BE2C (cell line): Measurements from ENCODE around the gene ABHD12B.

Experiments
- DNase-seq: peaks from one replicate; pipeline ENCODE4 v3.0.0-alpha.2; 2020
- H3K27me3 ChIP-seq: fragments of 250-450 bp; sonication (Bioruptor Pico); 2 replicates; pipeline ENCODE4 v1.5.1; 2020; ENCODE audit warnings: mild to moderate bottlenecking
- H3K36me3 ChIP-seq: fragments of 250-450 bp; sonication (Bioruptor Pico); 2 replicates; pipeline ENCODE4 v1.5.1; 2020; ENCODE audit warnings: mild to moderate bottlenecking
- H3K4me1 ChIP-seq: fragments of 250-450 bp; sonication (Bioruptor Pico); 2 replicates; pipeline ENCODE4 v1.5.1; 2020
- H3K4me3 ChIP-seq: 2 replicates; pipeline ENCODE4 v1.5.1; 2011; ENCODE audit warnings: low read depth, low read length
- H3K9me3 ChIP-seq: fragments of 250-450 bp; sonication (Bioruptor Pico); 2 replicates; pipeline ENCODE4 v1.5.1; 2020
- TF ChIP-seq, protein P1 (sequence below): IDR thresholded peaks from 2 replicates; pipeline ENCODE4 v1.5.1; 2012; ENCODE audit warnings: mild to moderate bottlenecking, low read depth, low read length

The ABHD12B gene

DNA sequence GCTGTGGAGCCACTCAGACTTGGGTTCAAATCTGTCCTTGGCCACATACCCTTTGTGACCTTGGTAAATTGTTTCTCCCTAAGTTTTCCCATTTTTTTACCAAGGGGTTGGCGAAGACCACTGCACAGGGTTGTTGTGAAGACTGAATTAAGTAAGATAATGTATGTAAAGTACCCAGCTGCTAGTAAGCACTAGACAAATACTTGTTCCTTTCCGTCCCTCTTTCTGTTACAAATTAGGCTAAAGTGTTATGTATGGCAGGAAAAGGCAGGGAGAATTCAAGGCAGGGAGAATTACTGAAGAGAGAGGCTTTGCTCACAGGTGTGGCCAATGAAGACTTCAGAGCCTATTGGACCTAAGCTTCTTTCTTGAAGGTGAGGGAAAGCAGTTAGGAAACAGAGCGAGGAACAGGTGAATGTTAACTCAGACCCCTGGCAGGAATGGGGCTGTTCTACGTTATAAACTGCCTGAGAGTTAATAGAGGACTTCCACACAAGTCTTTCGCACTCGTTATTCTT is 25.9 kb downstream of the ABHD12B start:
- Histone ChIP-seq H3K27me3 (no peaks in the 10 kb centered on the region), H3K4me1 (no peaks in the 10 kb centered on the region), H3K36me3 (no peaks in the 10 kb centered on the region), H3K9me3 (no peaks in the 10 kb centered on the region), H3K4me3 (no peak overlapping the region)
- DNase-seq: no peak
- TF ChIP-seq, protein P1, sequence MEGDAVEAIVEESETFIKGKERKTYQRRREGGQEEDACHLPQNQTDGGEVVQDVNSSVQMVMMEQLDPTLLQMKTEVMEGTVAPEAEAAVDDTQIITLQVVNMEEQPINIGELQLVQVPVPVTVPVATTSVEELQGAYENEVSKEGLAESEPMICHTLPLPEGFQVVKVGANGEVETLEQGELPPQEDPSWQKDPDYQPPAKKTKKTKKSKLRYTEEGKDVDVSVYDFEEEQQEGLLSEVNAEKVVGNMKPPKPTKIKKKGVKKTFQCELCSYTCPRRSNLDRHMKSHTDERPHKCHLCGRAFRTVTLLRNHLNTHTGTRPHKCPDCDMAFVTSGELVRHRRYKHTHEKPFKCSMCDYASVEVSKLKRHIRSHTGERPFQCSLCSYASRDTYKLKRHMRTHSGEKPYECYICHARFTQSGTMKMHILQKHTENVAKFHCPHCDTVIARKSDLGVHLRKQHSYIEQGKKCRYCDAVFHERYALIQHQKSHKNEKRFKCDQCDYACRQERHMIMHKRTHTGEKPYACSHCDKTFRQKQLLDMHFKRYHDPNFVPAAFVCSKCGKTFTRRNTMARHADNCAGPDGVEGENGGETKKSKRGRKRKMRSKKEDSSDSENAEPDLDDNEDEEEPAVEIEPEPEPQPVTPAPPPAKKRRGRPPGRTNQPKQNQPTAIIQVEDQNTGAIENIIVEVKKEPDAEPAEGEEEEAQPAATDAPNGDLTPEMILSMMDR: no peak

DNA sequence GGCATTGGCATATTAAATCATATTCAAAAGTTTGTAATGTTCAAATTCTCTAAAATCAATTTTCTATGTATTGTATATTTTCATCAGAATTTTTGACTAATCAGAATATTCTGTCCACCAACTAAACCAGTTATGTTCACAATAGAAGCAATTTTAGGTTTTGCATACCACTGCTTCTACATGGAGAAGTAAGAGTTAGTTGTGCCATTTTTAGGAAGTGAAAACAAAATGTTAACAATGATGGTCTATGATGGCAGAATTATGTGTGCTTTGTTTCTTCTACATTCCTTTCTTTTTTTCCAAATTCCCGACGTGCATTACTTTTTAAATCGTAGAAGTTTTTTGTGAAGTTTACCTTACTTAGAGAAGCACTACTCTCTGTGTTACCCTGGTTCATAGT is 29.5 kb downstream of the ABHD12B start:
- no peaks in the 10 kb centered on the region for H3K27me3 ChIP-seq
- H3K4me3 ChIP-seq: no peak overlapping the region
- H3K9me3 ChIP-seq: no peaks in the 10 kb centered on the region
- H3K36me3 ChIP-seq: no peaks in the 10 kb centered on the region
- peaks cover 2% of the 10 kb centered on the region for H3K4me1 ChIP-seq
- DNase-seq: no peak
- TF ChIP-seq, protein P1: no peak

DNA sequence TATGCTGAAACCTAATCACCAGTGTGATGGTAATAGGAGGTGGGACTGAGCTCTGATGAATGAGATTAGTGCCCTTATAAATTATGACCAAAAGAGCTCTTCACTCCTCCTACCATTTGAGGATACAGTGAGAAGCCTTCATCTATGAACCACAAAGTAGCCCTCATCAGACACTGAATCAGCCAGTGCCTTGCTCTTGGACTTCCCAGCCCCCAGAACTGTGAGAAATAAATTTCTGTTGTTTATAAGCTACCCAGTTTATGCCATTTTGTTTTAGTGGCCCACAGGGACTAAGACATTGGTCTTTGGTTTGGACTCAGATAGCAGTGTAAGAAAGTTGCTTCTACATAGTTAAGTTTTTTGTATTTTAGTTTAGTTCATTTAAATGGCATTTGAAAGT is 32.9 kb downstream of the ABHD12B start:
- Histone ChIP-seq H3K4me3 (no peak overlapping the region), H3K36me3 (no peaks in the 10 kb centered on the region), H3K4me1 (peaks cover 11% of the 10 kb centered on the region), H3K27me3 (peaks cover 4% of the 10 kb centered on the region; the same call in 1 of the 2 replicates), H3K9me3 (no peaks in the 10 kb centered on the region)
- TF ChIP-seq, protein P1: no peak
- DNase-seq: no peak

DNA sequence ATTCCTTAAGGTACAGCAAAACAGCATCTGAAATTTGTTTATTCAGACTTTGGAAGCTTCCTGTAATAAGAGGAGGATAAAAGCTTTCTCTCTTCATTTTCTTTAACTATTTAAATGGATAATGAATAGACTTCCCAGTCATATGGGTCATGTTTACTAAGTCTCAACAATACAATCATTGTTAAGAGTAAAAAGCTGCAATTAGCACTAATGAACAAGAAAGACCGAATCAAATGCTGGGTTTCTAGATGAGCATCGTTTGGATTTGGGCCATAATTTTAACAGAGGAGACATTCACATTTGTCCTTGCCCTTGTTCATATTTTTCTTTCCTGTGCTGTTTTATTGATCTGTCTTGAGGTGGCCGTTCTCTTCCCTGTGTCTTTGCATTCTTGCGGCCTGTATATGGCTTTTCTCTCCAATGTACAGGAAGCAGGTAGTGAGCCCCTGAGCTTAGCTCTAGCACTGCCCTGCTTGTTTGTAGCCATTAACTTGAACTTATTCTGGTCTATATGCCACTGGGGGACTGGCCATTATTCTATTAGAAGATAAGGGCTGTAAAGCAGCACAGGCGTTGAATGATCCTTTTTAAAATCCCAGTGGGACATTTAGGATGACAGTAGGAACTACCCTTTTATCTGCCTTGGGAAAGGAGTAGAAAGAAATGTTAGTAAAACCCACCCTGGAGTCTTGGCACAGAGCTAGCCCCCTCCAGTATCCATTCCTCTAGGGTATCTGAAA is 34.6 kb downstream of the ABHD12B start:
- DNase-seq: peak; percentile 41
- TF ChIP-seq, protein P1: no peak
- Histone ChIP-seq H3K27me3 (peaks cover 4% of the 10 kb centered on the region), H3K4me1 (peaks cover 11% of the 10 kb centered on the region), H3K4me3 (no peak overlapping the region), H3K36me3 (no peaks in the 10 kb centered on the region), H3K9me3 (no peaks in the 10 kb centered on the region)

DNA sequence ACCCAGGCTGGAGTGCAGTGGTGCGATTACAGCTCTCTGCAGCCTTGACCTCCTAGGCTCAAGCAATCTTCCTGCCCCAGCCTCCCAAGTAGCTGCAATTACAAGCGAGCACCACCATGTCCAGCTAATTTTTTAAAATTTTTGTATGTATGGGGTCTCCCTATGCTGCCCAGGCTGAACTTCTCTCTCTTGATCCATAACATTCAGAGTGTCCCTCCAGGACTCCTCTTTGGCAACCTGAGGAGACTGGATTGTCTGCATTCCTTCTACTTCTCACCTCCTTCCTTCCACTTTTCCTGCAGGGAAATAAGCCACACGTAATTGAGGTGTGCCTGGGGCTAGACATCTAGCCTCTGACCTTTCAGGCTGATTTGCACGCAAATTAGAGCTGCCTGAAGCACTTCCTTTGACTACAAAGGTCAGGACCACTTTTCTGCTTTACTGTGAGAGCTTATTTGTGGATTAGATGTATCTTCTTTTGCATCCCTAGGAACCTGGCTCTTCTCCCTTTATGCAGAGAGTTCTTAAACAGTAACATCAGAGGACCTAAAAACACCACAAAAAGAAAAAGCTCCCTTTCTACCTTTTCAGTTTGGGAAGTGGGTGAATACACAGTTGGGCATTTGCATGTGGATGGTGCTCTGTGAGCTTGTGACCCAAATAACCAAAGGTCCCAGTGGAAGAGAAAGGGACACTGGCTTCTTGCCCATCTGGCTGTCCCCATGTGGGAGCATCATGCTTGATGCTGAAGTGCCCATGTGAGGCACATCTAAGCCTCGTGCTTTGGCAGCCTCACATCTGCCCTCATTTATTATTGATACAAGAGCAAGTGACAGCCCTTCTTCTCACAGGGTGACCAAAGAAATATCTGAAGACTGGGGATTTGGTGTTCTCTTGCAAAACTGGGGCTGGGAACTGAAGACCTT is 38.9 kb downstream of the ABHD12B start:
- no peak for DNase-seq
- TF ChIP-seq, protein P1: no peak
- Histone ChIP-seq H3K27me3 (peaks cover 4% of the 10 kb centered on the region), H3K4me3 (no peak overlapping the region), H3K4me1 (peaks cover 11% of the 10 kb centered on the region), H3K9me3 (no peaks in the 10 kb centered on the region), H3K36me3 (no peaks in the 10 kb centered on the region)
